HL-60/S4 (cell line): Measurements from ENCODE around the gene FBXO28.

Experiments used
- in situ Hi-C: fragments of 300-500 bp; cut with MboI; formaldehyde crosslinking; loops from 2 replicates; pipeline ENCODE4 v1.14.3; 2022; ENCODE audit warnings: low sequenced_read_pairs

Gene FBXO28

DNA sequence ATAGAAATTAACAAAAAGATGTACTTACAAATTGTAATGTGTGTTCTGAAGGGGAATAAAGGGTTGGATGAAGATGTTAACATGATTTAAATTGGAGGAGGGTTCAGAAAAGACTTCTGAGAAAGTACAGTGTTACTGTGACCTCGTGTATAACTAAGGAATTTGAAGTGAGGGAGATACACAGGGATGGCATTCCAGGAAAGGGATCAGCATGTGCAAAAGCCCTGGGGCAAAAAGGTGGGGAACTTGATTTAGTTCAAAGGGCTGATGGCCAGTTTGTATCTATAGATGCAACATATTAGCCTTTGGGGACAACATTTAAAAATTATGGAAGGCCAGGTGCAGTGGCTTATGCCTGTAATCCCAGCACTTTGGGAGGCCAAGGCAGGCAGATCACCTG, 35.8 kb downstream of the FBXO28 start:
- in situ Hi-C loops, result no loop called here

GRCh38 chr1:224151117-224151516, 37.2 kb downstream of the FBXO28 start:
- in situ Hi-C loops, result no loop called here

DNA sequence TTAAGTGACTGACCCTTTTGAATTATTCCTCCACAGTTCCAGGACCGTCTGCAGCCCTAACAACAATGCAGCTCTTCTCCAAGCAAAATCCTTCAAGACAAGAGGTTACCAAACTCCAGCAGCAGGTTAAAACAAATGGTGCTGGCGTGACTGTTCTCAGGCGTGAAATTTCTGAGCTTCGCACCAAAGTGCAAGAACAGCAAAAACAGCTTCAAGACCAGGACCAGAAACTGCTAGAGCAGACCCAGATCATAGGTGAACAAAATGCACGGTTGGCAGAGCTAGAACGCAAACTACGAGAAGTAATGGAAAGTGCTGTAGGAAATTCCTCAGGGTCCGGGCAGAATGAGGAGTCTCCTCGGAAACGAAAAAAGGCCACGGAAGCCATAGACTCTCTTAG, 43.4 kb downstream of the FBXO28 start:
- in situ Hi-C loops, result no loop called here

DNA sequence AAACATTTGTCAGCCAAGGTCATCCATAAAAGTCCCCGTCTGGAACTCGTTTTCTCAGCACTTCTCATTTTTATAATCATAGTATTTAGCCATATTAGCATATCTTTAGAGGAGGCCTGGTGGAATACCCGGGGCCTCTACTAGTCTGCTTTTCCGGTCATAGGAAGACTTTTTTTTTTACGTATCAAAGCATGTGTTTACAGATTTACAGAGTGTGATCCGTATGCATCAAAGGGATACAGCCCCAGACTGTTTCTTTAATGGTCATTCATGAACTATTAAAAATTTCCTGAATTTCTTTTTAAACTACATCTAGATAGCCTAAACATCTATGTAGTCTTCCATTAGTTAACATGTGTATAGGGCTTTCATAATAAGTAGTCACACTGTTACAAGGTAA, 45.6 kb downstream of the FBXO28 start:
- in situ Hi-C loops, result no loop called here

GRCh38 chr1:224160171-224160682, 46.3 kb downstream of the FBXO28 start:
- in situ Hi-C loops, result no loop called here

- in situ Hi-C loops, result no loop called here
These were observed 48.9 kb downstream of the FBXO28 start for GRCh38 chr1:224162768-224163167.

DNA sequence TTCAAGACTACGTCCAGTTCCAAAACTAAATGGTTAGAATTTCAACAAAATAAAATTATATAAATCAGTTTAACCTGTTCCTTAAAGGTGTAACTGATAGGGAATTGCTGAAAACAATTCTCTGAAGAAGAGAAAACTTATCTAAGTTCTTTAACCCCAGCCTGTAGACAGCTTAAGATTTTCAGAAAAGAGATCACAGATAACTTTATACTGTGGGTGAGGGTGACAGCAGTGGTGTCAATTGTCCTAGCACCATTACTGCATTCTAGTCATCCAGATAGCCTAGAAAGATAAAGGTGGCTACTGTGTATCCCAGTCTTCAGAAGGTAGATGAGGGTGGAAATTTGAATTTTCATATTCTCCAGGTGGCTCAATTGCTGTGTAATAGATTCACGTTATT, 49.4 kb downstream of the FBXO28 start:
- in situ Hi-C loops, result no loop called here

- in situ Hi-C loops, result no loop called here
These were observed 55.0 kb downstream of the FBXO28 start for GRCh38 chr1:224168859-224169380.

GRCh38 chr1:224169718-224170270, 55.9 kb downstream of the FBXO28 start:
- in situ Hi-C loops, result no loop called here

DNA sequence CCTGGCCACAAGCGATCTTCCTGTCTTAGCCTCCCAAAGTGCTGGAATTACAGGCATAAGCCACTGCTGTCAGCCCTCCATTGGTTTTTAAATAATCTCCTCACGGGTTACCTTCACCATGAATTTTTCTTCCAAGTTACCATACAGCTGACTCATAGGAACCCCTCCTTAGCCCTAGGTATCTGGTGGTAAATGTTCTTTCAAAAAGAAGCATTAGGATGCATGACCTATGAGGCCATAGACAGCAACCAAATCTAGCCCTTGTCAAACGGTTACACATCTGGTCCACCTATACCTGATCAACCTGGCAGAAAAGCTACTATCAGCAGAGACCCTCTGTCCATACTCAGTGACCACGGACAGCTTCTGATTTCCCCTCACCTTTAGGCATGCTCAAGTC, 56.4 kb downstream of the FBXO28 start:
- in situ Hi-C loops, result no loop called here

DNA sequence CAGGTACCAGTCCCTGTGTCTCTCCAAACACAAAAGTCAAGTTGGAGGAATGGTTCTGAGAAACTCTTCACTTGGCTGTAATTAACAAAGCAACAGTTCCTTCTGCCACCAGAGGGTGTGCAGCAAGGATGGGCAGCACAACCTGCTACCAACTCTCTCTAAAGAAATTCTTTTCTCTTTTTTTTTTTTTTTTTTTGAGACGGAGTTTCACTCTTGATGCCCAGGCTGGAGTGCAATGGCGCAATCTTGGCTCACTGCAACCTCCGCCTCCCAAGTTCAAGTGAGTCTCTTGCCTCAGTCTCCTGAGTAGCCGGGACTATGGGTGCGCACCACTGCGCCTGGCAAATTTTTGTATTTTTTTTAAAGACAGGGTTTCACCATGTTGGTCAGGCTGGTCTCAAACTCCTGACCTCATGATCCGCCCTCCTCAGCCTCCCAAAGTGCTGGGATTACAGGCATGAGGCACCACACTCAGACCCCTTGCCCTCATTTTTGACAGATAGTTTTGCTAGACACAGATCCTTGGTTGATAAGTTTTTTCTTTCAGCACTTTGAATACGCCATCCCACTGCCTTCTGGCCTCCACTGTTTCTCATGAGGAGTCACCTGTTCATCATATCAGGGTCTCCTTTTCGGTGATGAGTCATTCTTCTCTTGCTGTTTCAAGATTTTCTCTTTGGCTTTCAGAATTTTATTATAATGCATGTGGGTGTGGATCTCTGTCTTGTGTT, 57.0 kb downstream of the FBXO28 start:
- in situ Hi-C loops, result no loop called here

- in situ Hi-C loops, result no loop called here
These were observed 58.3 kb downstream of the FBXO28 start for GRCh38 chr1:224172229-224172628.

DNA sequence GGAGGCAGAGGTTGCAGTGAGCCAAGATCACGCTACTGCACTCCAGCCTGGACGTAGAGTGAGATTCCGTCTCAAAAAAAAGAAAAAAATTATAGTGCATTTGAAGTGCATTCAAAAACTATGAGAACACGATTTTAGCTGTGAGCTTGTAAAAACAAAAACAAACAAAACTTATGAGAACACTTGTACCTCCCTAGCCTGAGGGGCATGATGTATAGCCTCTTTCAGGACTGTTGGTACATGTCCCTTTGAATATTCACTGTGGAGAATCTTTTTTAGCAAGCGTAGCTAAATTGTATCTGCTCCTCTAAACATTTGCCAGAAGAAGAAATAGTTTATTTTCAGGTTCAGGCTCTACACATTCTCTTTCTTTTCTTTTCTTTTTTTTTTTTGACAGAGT, 59.6 kb downstream of the FBXO28 start:
- in situ Hi-C loops, result no loop called here

DNA sequence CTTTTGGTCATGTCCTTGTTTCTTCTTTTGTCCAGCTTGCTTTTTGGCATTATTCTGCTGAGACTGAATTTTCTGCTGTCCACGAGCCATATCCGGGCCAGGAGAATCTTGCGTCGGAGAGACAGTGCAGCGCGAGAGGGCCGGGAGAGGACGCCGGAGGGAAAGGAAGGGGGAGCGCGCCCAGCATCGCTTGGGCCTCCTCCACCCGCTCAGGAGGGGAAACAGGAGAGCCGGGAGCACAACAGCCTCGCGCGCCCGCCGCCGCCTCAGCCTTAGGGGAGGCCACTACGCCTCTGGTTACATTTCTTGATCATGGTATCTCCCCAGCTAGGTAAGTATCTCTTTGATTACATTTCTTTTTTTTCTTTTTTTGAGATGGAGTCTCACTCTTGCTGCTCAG, 61.7 kb downstream of the FBXO28 start:
- in situ Hi-C loops, result no loop called here

DNA sequence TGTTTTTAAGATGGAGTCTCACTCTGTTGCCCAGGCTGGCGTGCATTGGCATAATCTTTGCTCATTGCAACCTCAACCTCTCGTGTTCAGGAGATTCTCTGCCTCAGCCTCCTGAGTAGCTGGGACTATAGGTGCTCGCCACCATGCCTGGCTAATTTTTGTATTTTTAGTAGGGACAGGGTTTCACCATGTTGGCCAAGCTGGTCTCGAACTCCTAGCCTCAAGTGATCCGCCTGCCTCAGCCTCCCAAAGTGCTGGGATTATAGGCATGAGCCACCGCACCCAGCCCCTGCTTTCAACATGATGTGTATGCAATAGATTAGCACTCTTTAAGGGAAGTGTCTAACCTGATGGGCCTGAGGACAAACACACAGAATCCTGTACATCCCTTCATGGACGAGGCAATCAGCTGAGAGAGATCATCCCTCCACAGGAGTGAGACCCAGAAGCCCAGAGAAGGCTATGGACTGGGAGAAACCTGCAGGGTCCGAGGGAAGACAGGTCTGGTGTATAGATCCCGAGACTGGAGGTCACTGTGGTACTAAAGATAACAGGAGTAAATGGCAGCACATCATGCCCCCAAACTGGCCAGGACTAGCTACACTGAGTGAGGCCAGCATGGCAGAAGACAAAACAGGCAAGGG, 63.6 kb downstream of the FBXO28 start:
- in situ Hi-C loops, result no loop called here

GRCh38 chr1:224178894-224179293, 65.0 kb downstream of the FBXO28 start:
- in situ Hi-C loops, result no loop called here

- in situ Hi-C loops, result no loop called here
These were observed 67.0 kb downstream of the FBXO28 start for GRCh38 chr1:224180783-224181452.

GRCh38 chr1:224181453-224181810, 67.5 kb downstream of the FBXO28 start:
- in situ Hi-C loops, result no loop called here

DNA sequence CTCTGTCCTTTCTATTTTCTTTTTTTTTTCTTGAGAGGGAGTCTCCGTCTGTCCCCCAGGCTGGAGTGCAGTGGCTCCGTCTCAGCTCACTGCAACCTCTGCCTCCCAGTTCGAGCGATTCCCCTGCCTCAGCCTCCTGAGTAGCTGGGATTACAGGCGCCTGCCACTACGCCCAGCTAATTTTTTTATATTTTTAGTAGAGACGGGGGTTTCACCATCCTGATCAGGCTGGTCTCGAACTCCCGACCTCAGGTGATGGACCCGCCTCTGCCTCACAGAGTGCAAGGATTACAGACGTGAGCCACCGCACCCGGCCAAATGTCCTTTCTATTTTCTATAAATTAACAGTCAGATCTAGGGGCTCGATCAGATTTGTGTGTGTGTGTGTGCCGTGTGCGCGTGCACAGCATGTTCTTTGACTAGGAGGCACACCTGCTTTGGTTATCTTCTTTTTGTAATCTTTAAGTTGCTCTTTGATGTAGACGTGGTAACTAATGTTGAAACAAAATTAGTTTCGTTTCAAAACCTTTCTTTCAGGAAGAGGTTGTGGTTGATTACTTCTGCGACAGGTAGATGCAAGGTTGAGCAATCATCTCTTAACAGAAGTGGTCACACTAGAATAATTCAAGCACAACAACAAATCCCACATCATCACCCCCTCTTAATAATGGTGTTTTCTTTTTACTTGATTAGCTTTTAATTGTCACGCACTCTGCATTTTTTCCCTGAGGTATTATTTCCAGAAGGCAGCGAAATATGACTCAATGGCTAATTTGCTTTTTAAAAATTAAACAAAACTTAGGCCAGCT, 68.3 kb downstream of the FBXO28 start:
- in situ Hi-C loops, result no loop called here

DNA sequence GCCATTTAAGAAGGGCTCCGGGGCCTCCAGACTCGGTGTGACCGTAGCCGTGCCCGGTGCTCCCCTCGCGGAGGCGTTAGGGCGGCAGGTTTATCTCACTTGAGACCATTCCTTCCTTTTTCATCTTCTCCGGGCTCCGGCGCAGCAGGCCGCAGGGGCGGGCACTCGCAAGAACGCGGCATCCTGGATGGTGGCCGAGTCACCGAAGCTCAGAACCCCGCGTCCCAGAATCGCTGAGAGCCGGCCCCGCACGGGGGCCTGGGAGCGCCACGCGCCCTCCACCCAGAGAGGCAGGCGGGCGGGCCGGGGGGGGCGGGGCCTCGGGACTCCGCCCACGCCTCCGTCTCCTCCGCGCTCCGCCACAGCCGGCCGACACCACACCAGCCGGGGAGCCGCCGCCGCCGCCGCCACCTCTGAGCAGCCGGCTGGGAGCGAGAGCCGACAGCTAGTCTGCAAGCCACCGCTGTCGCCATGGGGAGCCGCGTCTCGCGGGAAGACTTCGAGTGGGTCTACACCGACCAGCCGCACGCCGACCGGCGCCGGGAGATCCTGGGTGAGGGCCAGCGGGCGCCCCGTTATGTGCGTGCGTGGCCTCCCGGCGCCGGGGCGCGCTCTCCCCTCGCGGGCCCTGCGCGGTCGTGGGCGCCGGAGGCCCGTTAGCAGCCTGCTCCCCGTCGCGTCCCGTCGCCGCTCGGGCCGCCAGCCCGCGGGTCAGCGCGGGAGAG, 69.1 kb downstream of the FBXO28 start, which contains the start of gene DEGS1:
Gene DEGS1 (plus strand): TSS at position 375 of the 725 bp plus-strand sequence. CDS start 97 bp downstream, at position 472.
- in situ Hi-C loops, result no loop called here
